Fibroblast of the aortic adventitia (primary cell): ENCODE measurements around the gene GYPB. TPM values are rescaled to one million over a fixed set of nuclear protein-coding genes. Genes with fewer than 3 reads are reported as not detected.
"Not testable (repeated sequence)": the region's sequence is repeated elsewhere in the genome, so short reads cannot be mapped to it uniquely, and the experiment has no call there.

Source experiments
- DNase-seq: peaks from one replicate; pipeline ENCODE4 v3.0.0-alpha.2; 2010; ENCODE audit warnings: low read depth
- H3K4me3 ChIP-seq: 2 replicates; pipeline ENCODE4 v1.5.1; 2011; ENCODE audit warnings: low read depth, mild to moderate bottlenecking, control low read depth, low read length, moderate library complexity
- CTCF ChIP-seq: IDR thresholded peaks from 2 replicates; pipeline ENCODE4 v1.5.1; 2011; ENCODE audit warnings: mild to moderate bottlenecking, low read length, control low read depth, inconsistent platforms; ENCODE audit not compliant: insufficient read depth
- total RNA-seq: library from RNA; depleted of rRNA; stranded (reverse); fragments of >200 nt; gene quantifications from 2 replicates; pipeline ENCODE4 v1.2.3, GENCODE V29; 2012; ENCODE audit warnings: low replicate concordance

The GYPB gene
- total RNA-seq, 1 donor = not detected

GRCh38 chr4:144021336-144021990 lies 2.3 kb upstream of the GYPB start:
- DNase-seq = peak; percentile 7
- H3K4me3 ChIP-seq = not testable (repeated sequence)
- peak; percentile 54 for TF ChIP-seq CTCF

GRCh38 chr4:144018223-144019000 lies 768 bp downstream of the GYPB start:
- not testable (repeated sequence) for H3K4me3 ChIP-seq, DNase-seq

DNA sequence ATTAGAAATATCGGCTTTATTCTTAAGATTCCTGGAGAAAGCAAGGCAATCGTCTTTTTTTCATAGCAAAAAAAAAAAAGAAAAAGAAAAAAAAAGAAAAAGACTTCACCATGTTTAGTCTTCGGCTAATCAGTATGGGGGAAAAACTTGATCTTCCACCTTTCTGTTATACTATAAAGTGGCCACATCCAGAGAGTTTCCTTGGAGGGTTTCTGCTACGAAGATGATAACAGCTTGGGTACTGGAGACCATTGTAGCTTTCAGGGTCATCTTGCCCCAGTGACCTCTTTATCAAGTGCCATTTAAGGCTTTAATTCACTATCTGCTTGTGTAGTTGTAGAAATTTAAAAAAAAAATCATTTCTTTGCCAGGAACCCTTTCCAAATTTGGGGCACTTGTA lies 1.9 kb downstream of the GYPB start:
- not testable (repeated sequence) for H3K4me3 ChIP-seq, DNase-seq

- DNase-seq, H3K4me3 ChIP-seq: not testable (repeated sequence)
Measured at GRCh38 chr4:144016057-144016605, 3.0 kb downstream of the GYPB start.

DNA sequence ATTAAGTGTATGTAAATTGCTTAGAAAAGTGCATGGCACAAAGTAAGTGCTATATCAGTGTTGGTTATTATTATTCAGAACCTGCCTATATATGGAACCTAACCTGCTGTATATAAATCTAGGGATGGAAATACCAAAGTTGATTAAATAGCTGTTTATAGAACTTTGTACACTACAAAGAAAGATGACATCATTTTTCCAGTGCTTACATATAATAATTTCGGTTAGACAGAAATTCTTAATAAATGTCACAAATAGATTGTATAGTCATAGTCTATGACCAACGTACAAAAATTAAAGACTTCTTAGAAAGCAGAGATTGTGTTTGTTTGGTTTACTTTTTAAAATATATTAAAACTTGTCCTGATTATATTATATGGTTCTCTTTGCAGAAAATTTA lies 4.4 kb downstream of the GYPB start:
- H3K4me3 ChIP-seq = no peak overlapping the region
- no peak for TF ChIP-seq CTCF
- no peak for DNase-seq

GRCh38 chr4:144008602-144009001 lies 10.6 kb downstream of the GYPB start:
- not testable (repeated sequence) for DNase-seq, H3K4me3 ChIP-seq

DNA sequence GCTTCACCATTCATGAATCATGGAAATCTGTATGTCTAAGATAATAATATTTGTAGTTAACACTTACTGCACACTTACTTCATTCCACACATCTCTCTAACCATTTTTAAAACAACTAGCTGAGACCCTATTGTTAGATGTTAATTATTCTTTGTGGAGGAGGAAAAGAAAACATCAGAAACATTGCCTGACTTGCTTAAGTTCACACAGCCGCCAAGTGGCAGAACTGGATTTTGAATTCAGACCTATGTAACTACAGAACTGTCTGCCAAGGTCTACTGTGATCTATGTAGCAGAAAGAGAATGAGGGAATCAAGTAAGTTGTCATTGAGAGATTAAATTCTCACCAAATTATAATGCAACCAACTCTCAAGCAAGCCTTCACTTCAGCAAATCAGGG lies 11.2 kb downstream of the GYPB start:
- not testable (repeated sequence) for H3K4me3 ChIP-seq, DNase-seq

- H3K4me3 ChIP-seq = not testable (repeated sequence)
- peak; percentile 26 for DNase-seq
Measured at GRCh38 chr4:144006200-144006803, 12.9 kb downstream of the GYPB start.

GRCh38 chr4:144005558-144005953 lies 13.6 kb downstream of the GYPB start:
- H3K4me3 ChIP-seq, DNase-seq: not testable (repeated sequence)

GRCh38 chr4:144004868-144005557 lies 14.2 kb downstream of the GYPB start:
- DNase-seq, H3K4me3 ChIP-seq: not testable (repeated sequence)

DNA sequence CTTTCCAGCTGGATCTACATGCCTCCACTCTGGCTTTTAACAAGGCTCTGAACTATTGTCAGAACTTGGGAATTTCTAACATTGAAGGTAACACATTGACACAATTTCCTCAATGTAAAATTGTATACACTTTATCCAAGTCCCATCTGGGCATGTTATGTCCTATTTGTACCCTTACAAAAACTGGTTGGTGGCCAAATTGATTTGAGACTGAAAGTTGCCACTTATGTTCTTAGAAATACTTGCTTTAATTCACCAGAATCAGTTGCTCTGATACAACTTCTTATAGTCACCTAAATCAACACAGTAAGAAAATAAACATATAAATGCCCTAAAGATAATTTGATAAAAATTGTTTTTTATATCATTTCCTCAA lies 15.3 kb downstream of the GYPB start:
- H3K4me3 ChIP-seq, DNase-seq: not testable (repeated sequence)

- not testable (repeated sequence) for DNase-seq, H3K4me3 ChIP-seq
Measured at GRCh38 chr4:144003205-144003889, 15.8 kb downstream of the GYPB start.

DNA sequence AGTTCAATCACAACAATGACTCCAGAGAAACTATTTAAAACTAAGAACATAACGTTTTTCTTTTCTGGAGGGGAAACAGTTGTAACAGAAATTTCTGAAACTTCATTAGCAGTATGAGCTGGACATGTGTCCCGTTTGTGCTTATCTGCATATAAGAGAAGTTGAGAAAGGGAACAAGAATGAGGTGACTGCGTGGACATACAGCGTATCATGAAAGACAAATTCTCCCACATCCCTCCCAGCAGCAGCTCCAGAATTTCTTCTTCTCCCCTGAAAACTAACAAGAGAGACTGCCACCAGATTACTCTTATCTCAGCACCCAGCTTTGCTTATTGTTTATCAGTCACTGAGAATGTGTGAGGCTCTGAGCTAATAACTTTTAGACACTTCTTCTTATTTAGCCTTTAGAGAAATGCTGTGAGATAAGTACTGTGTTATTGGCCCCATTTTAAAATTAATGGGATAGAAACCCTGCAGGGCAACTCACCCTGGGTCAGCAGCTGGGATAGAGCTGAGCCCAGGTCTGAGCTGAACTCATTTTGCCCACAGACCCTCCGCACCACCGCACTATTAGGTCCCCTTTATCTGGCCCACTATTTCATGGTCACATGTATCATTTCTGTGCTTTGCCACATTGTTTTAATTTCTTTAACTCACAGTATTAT lies 18.7 kb downstream of the GYPB start:
- H3K4me3 ChIP-seq, DNase-seq: not testable (repeated sequence)

GRCh38 chr4:143996193-143996592 lies 23.0 kb downstream of the GYPB start:
- not testable (repeated sequence) for H3K4me3 ChIP-seq, DNase-seq

DNA sequence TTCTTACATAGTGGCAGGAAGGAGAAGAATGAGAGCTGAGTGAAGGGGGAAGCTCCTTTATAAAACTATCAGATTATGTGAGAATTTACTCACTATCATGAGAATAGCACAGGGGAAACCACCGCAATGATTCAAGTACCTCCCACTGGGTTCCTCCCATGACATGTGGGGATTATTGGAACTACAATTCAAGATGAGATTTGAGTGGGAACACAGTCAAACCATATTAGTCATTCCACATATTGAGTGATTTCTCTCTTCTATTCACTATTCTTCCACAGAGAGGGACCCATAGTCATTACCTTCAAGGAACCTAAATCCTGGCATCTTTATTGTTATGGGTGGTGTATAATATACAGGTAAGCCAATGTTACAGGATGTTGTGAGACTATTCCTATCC lies 27.4 kb downstream of the GYPB start:
- H3K4me3 ChIP-seq, DNase-seq: not testable (repeated sequence)
